Transverse colon (tissue), 4 donors: ENCODE measurements around the gene RFWD3.

Experiments
- POLR2A ChIP-seq: fragments of 450-650 bp; IDR thresholded peaks from one replicate; pipeline ENCODE4 v1.6.1; 2016; ENCODE audit warnings: antibody characterized with exemption, mild to moderate bottlenecking, moderate library complexity
- POLR2AphosphoS5 ChIP-seq, 3 donors: sonication (generic); formaldehyde crosslinking; IDR thresholded peaks; one replicate each; pipeline ENCODE4 v1.6.1; 2016; ENCODE audit warnings: antibody characterized with exemption in 3 of 3
- TF ChIP-seq, protein P1 (sequence below), 5 experiments: fragments of 200-600 bp in 3 of 5; fragments of 450-650 bp in 2 of 5; sonication (generic) in 3 of 5; IDR thresholded peaks; 1 replicate in 2 of 5; 2 replicates in 3 of 5; pipeline ENCODE4 v1.5.1; 2016 to 2017; ENCODE audit warnings: antibody characterized with exemption in 5 of 5, inconsistent platforms in 3 of 5, mild to moderate bottlenecking in 2 of 5, moderate library complexity in 1 of 5

DNA sequence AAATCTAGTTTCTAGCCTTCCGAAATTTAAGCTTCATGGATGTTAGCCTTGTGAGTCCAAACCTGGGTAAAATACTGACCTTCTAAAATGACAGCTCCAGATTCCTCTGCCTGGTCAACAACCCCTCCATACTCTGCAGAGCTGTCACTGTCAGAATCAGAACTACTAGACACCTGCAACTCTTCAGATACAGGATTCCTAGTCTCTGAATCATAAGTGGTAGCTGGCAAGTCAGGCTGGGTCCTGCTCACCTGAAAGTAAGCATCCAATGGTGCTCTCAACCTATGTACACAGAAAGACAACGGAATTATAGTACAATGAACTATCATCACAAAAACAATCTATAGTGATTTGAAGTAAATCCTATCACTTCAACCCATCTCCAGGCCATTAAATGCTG, 14.8 kb downstream of the RFWD3 start:
- TF ChIP-seq, protein P1, sequence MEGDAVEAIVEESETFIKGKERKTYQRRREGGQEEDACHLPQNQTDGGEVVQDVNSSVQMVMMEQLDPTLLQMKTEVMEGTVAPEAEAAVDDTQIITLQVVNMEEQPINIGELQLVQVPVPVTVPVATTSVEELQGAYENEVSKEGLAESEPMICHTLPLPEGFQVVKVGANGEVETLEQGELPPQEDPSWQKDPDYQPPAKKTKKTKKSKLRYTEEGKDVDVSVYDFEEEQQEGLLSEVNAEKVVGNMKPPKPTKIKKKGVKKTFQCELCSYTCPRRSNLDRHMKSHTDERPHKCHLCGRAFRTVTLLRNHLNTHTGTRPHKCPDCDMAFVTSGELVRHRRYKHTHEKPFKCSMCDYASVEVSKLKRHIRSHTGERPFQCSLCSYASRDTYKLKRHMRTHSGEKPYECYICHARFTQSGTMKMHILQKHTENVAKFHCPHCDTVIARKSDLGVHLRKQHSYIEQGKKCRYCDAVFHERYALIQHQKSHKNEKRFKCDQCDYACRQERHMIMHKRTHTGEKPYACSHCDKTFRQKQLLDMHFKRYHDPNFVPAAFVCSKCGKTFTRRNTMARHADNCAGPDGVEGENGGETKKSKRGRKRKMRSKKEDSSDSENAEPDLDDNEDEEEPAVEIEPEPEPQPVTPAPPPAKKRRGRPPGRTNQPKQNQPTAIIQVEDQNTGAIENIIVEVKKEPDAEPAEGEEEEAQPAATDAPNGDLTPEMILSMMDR (IDR thresholded peaks at IDR 0.05) = no peak
- no peak for TF ChIP-seq POLR2A
- no peak for TF ChIP-seq POLR2AphosphoS5 (IDR thresholded peaks at IDR 0.05)
